Globus pallidus (tissue), 1 donor: ENCODE measurements around the gene TSHB.

ENCODE experiments used
- DNase-seq: peaks from one replicate; pipeline ENCODE4 v3.0.0-alpha.2; 2015; ENCODE audit warnings: low spot score

Gene TSHB

GRCh38 chr1:115060501-115060900 lies 30.9 kb downstream of the TSHB start:
- no peak for DNase-seq

- DNase-seq = no peak
These were observed 32.9 kb downstream of the TSHB start for GRCh38 chr1:115062542-115063004.

- DNase-seq = no peak
These were observed 33.7 kb downstream of the TSHB start for GRCh38 chr1:115063228-115063901.

GRCh38 chr1:115064461-115064860 lies 34.8 kb downstream of the TSHB start:
- DNase-seq = no peak

- DNase-seq = no peak
These were observed 35.4 kb downstream of the TSHB start for GRCh38 chr1:115065021-115065420.

GRCh38 chr1:115067161-115067859 lies 37.7 kb downstream of the TSHB start:
- DNase-seq = no peak

- no peak for DNase-seq
These were observed 39.4 kb downstream of the TSHB start for GRCh38 chr1:115068826-115069585.

- no peak for DNase-seq
These were observed 40.2 kb downstream of the TSHB start for GRCh38 chr1:115069659-115070308.

GRCh38 chr1:115071012-115071664 lies 41.5 kb downstream of the TSHB start:
- no peak for DNase-seq

GRCh38 chr1:115073298-115074087 lies 43.9 kb downstream of the TSHB start:
- no peak for DNase-seq

GRCh38 chr1:115074839-115075534 lies 45.4 kb downstream of the TSHB start:
- no peak for DNase-seq

GRCh38 chr1:115076384-115076915 lies 46.8 kb downstream of the TSHB start:
- no peak for DNase-seq

- no peak for DNase-seq
These were observed 47.8 kb downstream of the TSHB start for GRCh38 chr1:115077286-115077983.

- no peak for DNase-seq
These were observed 48.3 kb downstream of the TSHB start for GRCh38 chr1:115077984-115078330.

- DNase-seq = no peak
These were observed 49.1 kb downstream of the TSHB start for GRCh38 chr1:115078708-115079107.

GRCh38 chr1:115082949-115083348 lies 53.3 kb downstream of the TSHB start:
- DNase-seq = no peak
